Measurements from ENCODE around the gene MMAB.

Gene MMAB

GRCh38 chr12:109563291-109564284 lies 9.7 kb downstream of the MMAB start:
- TF ChIP-seq CTCF (conservative IDR thresholded peaks at IDR 0.05; ENCODE audit: low read depth, low read length) = no peak
- H3K4me3 ChIP-seq (ENCODE audit: low read depth, low read length) = no peak overlapping the region
- peak; percentile 52 for DNase-seq (ENCODE audit: low read depth)

GRCh38 chr12:109562871-109563270 lies 10.4 kb downstream of the MMAB start:
- TF ChIP-seq CTCF (conservative IDR thresholded peaks at IDR 0.05; ENCODE audit: low read depth, low read length) = no peak
- DNase-seq (ENCODE audit: low read depth) = no peak
- no peak overlapping the region for H3K4me3 ChIP-seq (ENCODE audit: low read depth, low read length)

- no peak for TF ChIP-seq CTCF (conservative IDR thresholded peaks at IDR 0.05; ENCODE audit: low read depth, low read length)
- H3K4me3 ChIP-seq (ENCODE audit: low read depth, low read length) = no peak overlapping the region
- DNase-seq (ENCODE audit: low read depth) = no peak
Observed at GRCh38 chr12:109561711-109562030, 11.6 kb downstream of the MMAB start.

- H3K4me3 ChIP-seq (ENCODE audit: low read depth, low read length) = no peak overlapping the region
- DNase-seq (ENCODE audit: low read depth) = no peak
- TF ChIP-seq CTCF (conservative IDR thresholded peaks at IDR 0.05; ENCODE audit: low read depth, low read length) = no peak
Observed at GRCh38 chr12:109560867-109561710, 12.2 kb downstream of the MMAB start.

GRCh38 chr12:109559601-109560000 lies 13.7 kb downstream of the MMAB start:
- DNase-seq (ENCODE audit: low read depth) = no peak
- TF ChIP-seq CTCF (conservative IDR thresholded peaks at IDR 0.05; ENCODE audit: low read depth, low read length) = no peak
- H3K4me3 ChIP-seq (ENCODE audit: low read depth, low read length) = no peak overlapping the region

GRCh38 chr12:109559200-109559505 lies 14.2 kb downstream of the MMAB start:
- no peak overlapping the region for H3K4me3 ChIP-seq (ENCODE audit: low read depth, low read length)
- TF ChIP-seq CTCF (conservative IDR thresholded peaks at IDR 0.05; ENCODE audit: low read depth, low read length) = no peak
- DNase-seq (ENCODE audit: low read depth) = no peak

All from choroid plexus epithelial cell (primary cell).